Measurements from ENCODE around the gene KLHL8. TPM values are rescaled to one million over a fixed set of nuclear protein-coding genes. Genes with fewer than 3 reads are reported as not detected.
A peak's percentile ranks its signal among the peaks of the same experiment; 100 is the strongest.

The KLHL8 gene
- total RNA-seq, 3 donors from 2014 or later = 16.4 to 23.0 (median 22.5) TPM

DNA sequence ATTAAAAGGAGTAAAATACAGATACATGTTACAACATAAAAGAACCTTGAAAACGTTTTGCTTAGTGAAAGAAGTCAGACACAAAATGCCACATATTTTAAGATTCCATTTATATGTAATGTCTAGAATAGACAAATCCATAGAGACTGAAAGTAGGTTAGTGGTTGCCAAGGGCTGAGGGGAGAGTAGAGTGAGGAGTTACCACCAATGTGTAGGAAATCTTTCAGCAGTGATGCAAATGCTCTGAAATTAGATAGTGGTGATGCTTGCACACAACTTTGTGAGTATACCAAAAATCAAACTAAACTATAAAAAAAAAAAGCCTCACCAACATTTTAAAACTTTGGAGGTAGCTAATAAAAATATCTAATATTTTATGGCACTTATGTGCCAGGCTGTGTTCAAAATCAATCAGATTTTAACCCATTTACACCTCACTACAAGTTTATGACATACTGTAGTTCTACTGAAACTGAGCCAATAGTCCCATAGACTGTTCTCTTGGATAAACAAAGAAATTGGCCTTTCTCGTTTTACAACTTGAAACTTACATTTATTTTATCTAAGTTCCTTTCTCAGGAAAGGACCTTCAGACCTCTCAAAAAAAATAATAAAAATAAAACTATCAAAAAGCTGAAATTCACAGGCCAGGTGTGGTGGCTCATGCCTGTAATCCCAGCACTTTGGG is 29.1 kb upstream of the KLHL8 start:
- DNase-seq (no peak), ATAC-seq (peak; percentile 78)
- intact Hi-C loops (cut with DNase I, micrococcal nuclease) = no loop called here
- peaks cover 3% of the 10 kb centered on the region for H3K9me3 ChIP-seq
- H3K36me3 ChIP-seq (ENCODE audit: low read depth) = no peaks in the 10 kb centered on the region
- peaks cover 7% of the 10 kb centered on the region for H3K4me1 ChIP-seq (ENCODE audit: low read depth)
- TF ChIP-seq, protein P1, sequence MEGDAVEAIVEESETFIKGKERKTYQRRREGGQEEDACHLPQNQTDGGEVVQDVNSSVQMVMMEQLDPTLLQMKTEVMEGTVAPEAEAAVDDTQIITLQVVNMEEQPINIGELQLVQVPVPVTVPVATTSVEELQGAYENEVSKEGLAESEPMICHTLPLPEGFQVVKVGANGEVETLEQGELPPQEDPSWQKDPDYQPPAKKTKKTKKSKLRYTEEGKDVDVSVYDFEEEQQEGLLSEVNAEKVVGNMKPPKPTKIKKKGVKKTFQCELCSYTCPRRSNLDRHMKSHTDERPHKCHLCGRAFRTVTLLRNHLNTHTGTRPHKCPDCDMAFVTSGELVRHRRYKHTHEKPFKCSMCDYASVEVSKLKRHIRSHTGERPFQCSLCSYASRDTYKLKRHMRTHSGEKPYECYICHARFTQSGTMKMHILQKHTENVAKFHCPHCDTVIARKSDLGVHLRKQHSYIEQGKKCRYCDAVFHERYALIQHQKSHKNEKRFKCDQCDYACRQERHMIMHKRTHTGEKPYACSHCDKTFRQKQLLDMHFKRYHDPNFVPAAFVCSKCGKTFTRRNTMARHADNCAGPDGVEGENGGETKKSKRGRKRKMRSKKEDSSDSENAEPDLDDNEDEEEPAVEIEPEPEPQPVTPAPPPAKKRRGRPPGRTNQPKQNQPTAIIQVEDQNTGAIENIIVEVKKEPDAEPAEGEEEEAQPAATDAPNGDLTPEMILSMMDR (IDR thresholded peaks at IDR 0.05) = no peak
- H3K4me3 ChIP-seq = no peak overlapping the region

DNA sequence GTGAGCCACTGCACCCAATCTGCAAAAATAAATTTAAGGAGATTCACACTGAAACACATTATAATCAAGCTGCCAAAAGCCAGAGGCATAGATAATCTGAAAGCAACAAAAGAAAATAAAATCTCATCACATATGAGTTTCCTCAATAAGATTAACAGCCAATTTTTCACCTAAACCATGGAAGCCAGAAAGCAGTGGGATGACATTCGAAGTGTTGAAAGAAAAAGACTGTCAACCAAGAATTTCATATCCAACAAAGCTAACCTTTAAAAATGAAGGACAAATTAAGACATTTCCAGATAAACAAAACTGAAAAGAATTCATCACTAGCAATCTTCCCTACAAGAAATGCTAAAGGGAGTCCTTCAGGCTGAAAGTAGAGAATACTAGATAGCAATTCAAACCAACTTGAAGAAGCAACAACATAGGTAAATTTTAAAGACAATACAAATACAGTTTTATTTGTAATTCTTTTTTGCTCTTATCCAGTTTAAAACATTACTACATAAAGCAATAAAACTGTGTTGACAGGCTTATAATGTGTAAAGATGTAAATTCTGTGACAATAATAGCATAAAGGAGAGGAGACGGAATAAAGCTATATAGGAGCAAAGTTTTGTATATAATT is 23.1 kb upstream of the KLHL8 start:
- ATAC-seq (no peak), DNase-seq (no peak)
- Histone ChIP-seq H3K9me3 (peaks cover 22% of the 10 kb centered on the region), H3K4me3 (no peak overlapping the region), H3K36me3 (ENCODE audit: low read depth) (no peaks in the 10 kb centered on the region), H3K4me1 (ENCODE audit: low read depth) (no peaks in the 10 kb centered on the region)
- intact Hi-C loops (cut with DNase I, micrococcal nuclease) = no loop called here
- TF ChIP-seq, protein P1 (IDR thresholded peaks at IDR 0.05) = no peak

GRCh38 chr4:87241336-87241735 is 20.9 kb upstream of the KLHL8 start:
- no peaks in the 10 kb centered on the region for H3K36me3 ChIP-seq (ENCODE audit: low read depth)
- H3K4me3 ChIP-seq = no peak overlapping the region
- ATAC-seq (no peak), DNase-seq (no peak)
- peaks cover 21% of the 10 kb centered on the region for H3K9me3 ChIP-seq
- intact Hi-C loops (cut with DNase I, micrococcal nuclease) = no loop called here
- TF ChIP-seq, protein P1 (IDR thresholded peaks at IDR 0.05) = no peak
- H3K4me1 ChIP-seq (ENCODE audit: low read depth) = no peaks in the 10 kb centered on the region

DNA sequence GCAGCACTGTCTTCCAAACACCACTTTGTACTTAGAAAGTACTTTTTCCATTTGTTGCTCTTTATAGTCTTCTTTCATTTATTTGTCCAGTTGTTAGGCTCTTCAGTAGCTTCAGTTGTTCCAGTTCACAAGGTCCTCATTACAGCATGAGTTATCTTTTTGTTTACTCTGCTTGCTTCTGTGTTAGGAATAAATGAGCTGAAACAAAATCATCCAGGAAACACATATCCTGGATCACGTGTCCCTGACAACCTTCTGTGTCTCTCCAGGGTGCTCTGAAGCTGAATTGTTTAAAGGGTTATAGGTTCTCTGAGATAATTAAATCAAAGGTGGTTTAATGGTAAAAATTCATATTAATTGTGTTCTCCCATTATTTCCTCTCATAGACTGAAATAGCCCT is 19.9 kb upstream of the KLHL8 start:
- ATAC-seq (peak; percentile 56), DNase-seq (no peak)
- TF ChIP-seq, protein P1 (IDR thresholded peaks at IDR 0.05) = no peak
- Histone ChIP-seq H3K4me3 (no peak overlapping the region), H3K9me3 (peaks cover 21% of the 10 kb centered on the region), H3K4me1 (ENCODE audit: low read depth) (no peaks in the 10 kb centered on the region), H3K36me3 (ENCODE audit: low read depth) (no peaks in the 10 kb centered on the region)
- intact Hi-C loops (cut with DNase I, micrococcal nuclease) = no loop called here

DNA sequence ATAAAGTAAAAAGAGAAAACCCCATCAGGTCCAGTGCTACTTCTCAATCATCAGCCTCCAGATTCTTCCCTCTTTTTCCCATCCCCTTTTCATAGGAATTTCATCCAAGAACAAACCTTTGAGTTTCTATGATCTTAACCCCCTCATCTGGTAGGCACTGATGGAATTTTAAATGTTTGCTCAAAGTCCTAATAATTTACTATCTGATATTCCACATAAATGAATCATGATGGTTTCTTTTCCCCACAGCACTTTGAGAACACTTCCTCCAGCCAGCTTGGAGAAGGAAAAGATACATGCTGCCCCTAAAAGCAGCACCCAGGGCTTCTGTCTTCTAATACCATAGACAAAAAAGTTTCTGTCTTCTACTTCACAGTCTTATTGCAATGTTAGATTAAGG is 19.4 kb upstream of the KLHL8 start:
- DNase-seq (no peak), ATAC-seq (no peak)
- H3K9me3 ChIP-seq = peaks cover 21% of the 10 kb centered on the region
- no peak overlapping the region for H3K4me3 ChIP-seq
- TF ChIP-seq, protein P1 (IDR thresholded peaks at IDR 0.05) = no peak
- intact Hi-C loops (cut with DNase I, micrococcal nuclease) = loop anchor here (5.0 to 10.0 kb wide), 2 partner anchors 88 to 315 kb away; no protein-coding TSS in a partner anchor
- no peaks in the 10 kb centered on the region for H3K36me3 ChIP-seq (ENCODE audit: low read depth)
- no peaks in the 10 kb centered on the region for H3K4me1 ChIP-seq (ENCODE audit: low read depth)

Measured in mucosa of descending colon (tissue), 3 donors.